ENCODE data around the gene SYT7.

The SYT7 gene

DNA sequence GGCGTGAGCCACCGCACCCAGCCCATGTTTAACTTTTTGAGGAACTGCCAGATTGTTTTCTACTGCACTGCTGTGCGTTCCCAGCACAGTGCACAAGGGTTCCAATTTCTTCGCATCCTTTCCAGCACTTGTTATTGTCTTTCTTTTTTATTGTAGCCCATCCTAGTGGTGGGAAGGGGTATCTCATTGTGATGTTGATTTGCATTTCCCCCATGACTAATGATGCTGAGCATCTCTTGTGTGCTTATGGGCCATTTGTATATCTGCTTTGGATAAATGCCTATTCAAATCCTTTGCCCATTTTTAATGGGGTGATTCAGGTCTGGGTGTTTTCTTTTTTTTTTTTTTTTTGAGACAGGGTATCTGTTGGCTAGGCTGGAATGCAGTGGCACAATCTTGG is 36.6 kb upstream of the SYT7 start:
- H3K9me3 ChIP-seq (ENCODE audit: control insufficient read depth, insufficient read depth, low read depth, low read length), result no peaks in the 10 kb centered on the region
- TF ChIP-seq REPIN1 (tag by site-specific recombination; IDR thresholded peaks at IDR 0.05; ENCODE audit: low read depth), result no peak
- TF ChIP-seq ZNF239 (tag by site-specific recombination; IDR thresholded peaks at IDR 0.05), result no peak
- TF ChIP-seq, protein P1, sequence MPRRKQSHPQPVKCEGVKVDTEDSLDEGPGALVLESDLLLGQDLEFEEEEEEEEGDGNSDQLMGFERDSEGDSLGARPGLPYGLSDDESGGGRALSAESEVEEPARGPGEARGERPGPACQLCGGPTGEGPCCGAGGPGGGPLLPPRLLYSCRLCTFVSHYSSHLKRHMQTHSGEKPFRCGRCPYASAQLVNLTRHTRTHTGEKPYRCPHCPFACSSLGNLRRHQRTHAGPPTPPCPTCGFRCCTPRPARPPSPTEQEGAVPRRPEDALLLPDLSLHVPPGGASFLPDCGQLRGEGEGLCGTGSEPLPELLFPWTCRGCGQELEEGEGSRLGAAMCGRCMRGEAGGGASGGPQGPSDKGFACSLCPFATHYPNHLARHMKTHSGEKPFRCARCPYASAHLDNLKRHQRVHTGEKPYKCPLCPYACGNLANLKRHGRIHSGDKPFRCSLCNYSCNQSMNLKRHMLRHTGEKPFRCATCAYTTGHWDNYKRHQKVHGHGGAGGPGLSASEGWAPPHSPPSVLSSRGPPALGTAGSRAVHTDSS (tag by site-specific recombination; IDR thresholded peaks at IDR 0.05), result no peak
- TF ChIP-seq ZSCAN30 (tag by site-specific recombination; IDR thresholded peaks at IDR 0.05), result no peak
- no peak for TF ChIP-seq ZNF112 (tag by site-specific recombination; IDR thresholded peaks at IDR 0.05)
- TF ChIP-seq ZNF658 (tag by site-specific recombination; IDR thresholded peaks at IDR 0.05), result no peak
- no peak for TF ChIP-seq ZNF169 (tag by site-specific recombination; IDR thresholded peaks at IDR 0.05)
- no peak for TF ChIP-seq ZNF558 (tag by site-specific recombination; IDR thresholded peaks at IDR 0.05)
- TF ChIP-seq ZNF624 (tag by site-specific recombination; IDR thresholded peaks at IDR 0.05), result no peak
- no peak for TF ChIP-seq ZNF133 (tag by site-specific recombination; IDR thresholded peaks at IDR 0.05)
- TF ChIP-seq, protein P2, sequence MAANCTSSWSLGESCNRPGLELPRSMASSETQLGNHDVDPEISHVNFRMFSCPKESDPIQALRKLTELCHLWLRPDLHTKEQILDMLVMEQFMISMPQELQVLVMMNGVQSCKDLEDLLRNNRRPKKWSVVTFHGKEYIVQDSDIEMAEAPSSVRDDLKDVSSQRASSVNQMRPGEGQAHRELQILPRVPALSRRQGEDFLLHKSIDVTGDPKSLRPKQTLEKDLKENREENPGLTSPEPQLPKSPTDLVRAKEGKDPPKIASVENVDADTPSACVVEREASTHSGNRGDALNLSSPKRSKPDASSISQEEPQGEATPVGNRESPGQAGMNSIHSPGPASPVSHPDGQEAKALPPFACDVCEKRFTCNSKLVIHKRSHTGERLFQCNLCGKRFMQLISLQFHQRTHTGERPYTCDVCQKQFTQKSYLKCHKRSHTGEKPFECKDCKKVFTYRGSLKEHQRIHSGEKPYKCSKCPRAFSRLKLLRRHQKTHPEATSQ (tag by site-specific recombination; IDR thresholded peaks at IDR 0.05), result no peak
- TF ChIP-seq, protein P3, sequence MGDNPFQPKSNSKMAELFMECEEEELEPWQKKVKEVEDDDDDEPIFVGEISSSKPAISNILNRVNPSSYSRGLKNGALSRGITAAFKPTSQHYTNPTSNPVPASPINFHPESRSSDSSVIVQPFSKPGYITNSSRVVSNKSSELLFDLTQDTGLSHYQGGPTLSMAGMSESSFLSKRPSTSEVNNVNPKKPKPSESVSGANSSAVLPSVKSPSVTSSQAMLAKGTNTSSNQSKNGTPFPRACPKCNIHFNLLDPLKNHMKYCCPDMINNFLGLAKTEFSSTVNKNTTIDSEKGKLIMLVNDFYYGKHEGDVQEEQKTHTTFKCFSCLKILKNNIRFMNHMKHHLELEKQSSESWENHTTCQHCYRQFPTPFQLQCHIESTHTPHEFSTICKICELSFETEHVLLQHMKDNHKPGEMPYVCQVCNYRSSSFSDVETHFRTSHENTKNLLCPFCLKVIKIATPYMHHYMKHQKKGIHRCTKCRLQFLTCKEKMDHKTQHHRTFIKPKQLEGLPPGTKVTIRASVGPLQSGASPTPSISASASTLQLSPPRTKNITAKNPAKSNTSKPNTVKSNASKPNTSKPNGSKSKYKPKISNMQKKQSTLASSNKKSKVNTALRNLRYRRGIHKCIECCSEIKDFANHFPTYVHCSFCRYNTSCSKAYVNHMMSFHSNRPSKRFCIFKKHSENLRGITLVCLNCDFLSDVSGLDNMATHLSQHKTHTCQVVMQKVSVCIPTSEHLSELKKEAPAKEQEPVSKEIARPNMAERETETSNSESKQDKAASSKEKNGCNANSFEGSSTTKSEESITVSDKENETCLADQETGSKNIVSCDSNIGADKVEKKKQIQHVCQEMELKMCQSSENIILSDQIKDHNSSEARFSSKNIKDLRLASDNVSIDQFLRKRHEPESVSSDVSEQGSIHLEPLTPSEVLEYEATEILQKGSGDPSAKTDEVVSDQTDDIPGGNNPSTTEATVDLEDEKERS (tag by site-specific recombination; IDR thresholded peaks at IDR 0.05), result no peak
- no peak for TF ChIP-seq ZNF221 (tag by site-specific recombination; IDR thresholded peaks at IDR 0.05; ENCODE audit: borderline replicate concordance)
- TF ChIP-seq SP7 (tag by site-specific recombination; IDR thresholded peaks at IDR 0.05), result no peak
- no peak overlapping the region for H3K4me3 ChIP-seq (ENCODE audit: low read depth, low read length)
- H3K27ac ChIP-seq (ENCODE audit: extremely low read depth, low read depth, low read length), result no peak overlapping the region
- POLR2A ChIA-PET, result no interaction called here
- H3K36me3 ChIP-seq (ENCODE audit: control insufficient read depth in 2 of 2, insufficient read depth in 1 of 2, low read length in 2 of 2), result no peaks in the 10 kb centered on the region
- CTCF ChIA-PET, result interaction anchor here (0.9 kb wide), 1 partner anchor 10 kb away, joined by 8 read pairs; no protein-coding TSS in a partner anchor
- H3K4me1 ChIP-seq (ENCODE audit: control insufficient read depth, insufficient read depth, low read length), result no peaks in the 10 kb centered on the region

DNA sequence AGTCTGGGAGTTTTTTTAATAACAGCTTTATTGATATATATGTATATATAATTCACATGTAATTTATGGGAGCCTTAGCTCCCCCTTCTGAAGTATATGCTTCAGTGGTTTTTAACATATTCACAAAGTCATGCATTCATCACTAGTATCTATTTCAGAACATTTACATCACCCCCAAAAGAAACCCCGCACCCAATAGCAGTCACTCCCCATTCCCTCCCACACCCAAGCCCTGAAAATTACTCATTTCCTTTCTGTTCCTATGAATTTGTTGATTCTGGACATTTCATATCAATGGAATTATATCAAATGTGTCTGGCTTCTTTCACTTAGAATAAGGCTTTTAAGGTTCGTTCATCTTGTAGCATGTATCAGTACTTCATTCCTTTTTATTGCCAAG is 35.6 kb upstream of the SYT7 start:
- ChIA-PET CTCF (interaction anchor here (0.6 to 0.9 kb wide), 2 partner anchors 11 to 136 kb away, joined by 4 to 8 read pairs; a partner anchor contains a TSS), POLR2A (no interaction called here)
- Histone ChIP-seq H3K9me3 (ENCODE audit: control insufficient read depth, insufficient read depth, low read depth, low read length) (no peaks in the 10 kb centered on the region), H3K4me3 (ENCODE audit: low read depth, low read length) (no peak overlapping the region), H3K27ac (ENCODE audit: extremely low read depth, low read depth, low read length) (no peak overlapping the region), H3K36me3 (ENCODE audit: control insufficient read depth in 2 of 2, insufficient read depth in 1 of 2, low read length in 2 of 2) (no peaks in the 10 kb centered on the region), H3K4me1 (ENCODE audit: control insufficient read depth, insufficient read depth, low read length) (no peaks in the 10 kb centered on the region)
- TF ChIP-seq ZNF777 (tag by site-specific recombination; IDR thresholded peaks at IDR 0.05; ENCODE audit: borderline replicate concordance) (no peak), MYNN (tag by site-specific recombination; IDR thresholded peaks at IDR 0.05; ENCODE audit: borderline replicate concordance) (no peak), ZNF404 (tag by site-specific recombination; IDR thresholded peaks at IDR 0.05) (no peak), ZSCAN30 (tag by site-specific recombination; IDR thresholded peaks at IDR 0.05) (no peak), ZNF585B (tag by site-specific recombination; IDR thresholded peaks at IDR 0.05) (no peak), ZSCAN18 (tag by site-specific recombination; IDR thresholded peaks at IDR 0.05) (no peak), ZNF501 (tag by site-specific recombination; IDR thresholded peaks at IDR 0.05) (no peak), WT1 (tag by site-specific recombination; IDR thresholded peaks at IDR 0.05) (no peak)
- TF ChIP-seq, protein P2 (tag by site-specific recombination; IDR thresholded peaks at IDR 0.05), result no peak
- TF ChIP-seq, protein P4, sequence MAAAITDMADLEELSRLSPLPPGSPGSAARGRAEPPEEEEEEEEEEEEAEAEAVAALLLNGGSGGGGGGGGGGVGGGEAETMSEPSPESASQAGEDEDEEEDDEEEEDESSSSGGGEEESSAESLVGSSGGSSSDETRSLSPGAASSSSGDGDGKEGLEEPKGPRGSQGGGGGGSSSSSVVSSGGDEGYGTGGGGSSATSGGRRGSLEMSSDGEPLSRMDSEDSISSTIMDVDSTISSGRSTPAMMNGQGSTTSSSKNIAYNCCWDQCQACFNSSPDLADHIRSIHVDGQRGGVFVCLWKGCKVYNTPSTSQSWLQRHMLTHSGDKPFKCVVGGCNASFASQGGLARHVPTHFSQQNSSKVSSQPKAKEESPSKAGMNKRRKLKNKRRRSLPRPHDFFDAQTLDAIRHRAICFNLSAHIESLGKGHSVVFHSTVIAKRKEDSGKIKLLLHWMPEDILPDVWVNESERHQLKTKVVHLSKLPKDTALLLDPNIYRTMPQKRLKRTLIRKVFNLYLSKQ (tag by site-specific recombination; IDR thresholded peaks at IDR 0.05; ENCODE audit: borderline replicate concordance), result no peak
